ENCODE measurements around the gene TALDO1.
"Not testable (repeated sequence)": the region's sequence is repeated elsewhere in the genome, so short reads cannot be mapped to it uniquely, and the experiment has no call there.

TALDO1 gene

DNA sequence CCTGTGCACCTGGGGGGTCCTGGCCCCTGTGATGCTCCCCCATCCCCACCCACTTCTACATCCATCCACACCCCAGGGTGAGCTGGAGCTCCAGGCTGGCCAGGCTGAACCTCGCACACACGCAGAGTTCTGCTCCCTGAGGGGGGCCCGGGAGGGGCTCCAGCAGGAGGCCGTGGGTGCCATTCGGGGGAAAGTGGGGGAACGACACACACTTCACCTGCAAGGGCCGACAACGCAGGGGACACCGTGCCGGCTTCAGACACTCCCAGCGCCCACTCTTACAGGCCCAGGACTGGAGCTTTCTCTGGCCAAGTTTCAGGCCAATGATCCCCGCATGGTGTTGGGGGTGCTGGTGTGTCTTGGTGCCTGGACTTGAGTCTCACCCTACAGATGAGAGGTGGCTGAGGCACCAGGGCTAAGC, 20.0 kb upstream of the TALDO1 start:
- H3K4me3 ChIP-seq (ENCODE audit: low read depth, low read length) = no peak overlapping the region
- TF ChIP-seq CTCF (IDR thresholded peaks at IDR 0.05; ENCODE audit: low read depth, low read length, missing control alignments) = no peak
- no peak for DNase-seq (ENCODE audit: low read depth)
- in situ Hi-C loops (cut with HindIII; ENCODE audit: low sequenced_read_pairs) = no loop called here

- no peak overlapping the region for H3K4me3 ChIP-seq (ENCODE audit: low read depth, low read length)
- in situ Hi-C loops (cut with HindIII; ENCODE audit: low sequenced_read_pairs) = no loop called here
- peak; percentile 66 for DNase-seq (ENCODE audit: low read depth)
- TF ChIP-seq CTCF (IDR thresholded peaks at IDR 0.05; ENCODE audit: low read depth, low read length, missing control alignments) = peak; percentile 98
Observed at GRCh38 chr11:727859-728748, 19.2 kb upstream of the TALDO1 start.

- TF ChIP-seq CTCF (IDR thresholded peaks at IDR 0.05; ENCODE audit: low read depth, low read length, missing control alignments) = no peak
- DNase-seq (ENCODE audit: low read depth) = no peak
- in situ Hi-C loops (cut with HindIII; ENCODE audit: low sequenced_read_pairs) = no loop called here
- no peak overlapping the region for H3K4me3 ChIP-seq (ENCODE audit: low read depth, low read length)
Observed at GRCh38 chr11:728901-729491, 18.3 kb upstream of the TALDO1 start.

DNA sequence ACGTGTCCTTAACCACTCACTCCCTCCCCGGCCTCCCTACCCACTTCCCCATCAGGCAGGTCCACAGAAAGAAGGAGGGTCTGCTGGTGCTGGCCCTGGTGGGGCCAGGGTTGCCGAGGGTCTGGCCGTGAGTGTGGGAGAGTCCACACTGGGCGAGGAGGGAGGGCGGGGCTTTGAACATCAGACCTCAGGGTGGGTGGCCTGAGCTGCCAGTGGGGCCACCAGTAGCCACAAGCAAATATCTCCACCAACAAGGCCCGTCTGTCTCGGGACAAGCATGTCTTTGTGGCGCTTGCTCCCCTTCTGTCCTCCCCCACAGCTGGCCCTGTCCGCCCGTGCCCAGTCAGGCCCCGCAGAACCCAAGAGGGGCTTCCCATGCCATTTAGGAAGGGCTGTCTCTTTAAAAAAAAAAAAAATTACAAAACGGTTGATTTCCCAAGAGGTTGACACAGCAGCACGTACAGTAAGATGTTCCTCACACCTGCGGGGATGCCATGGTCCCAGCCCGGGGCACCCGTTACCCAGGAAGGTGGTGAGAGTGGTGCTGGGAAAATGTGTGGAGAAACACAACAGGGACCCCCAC, 17.7 kb upstream of the TALDO1 start:
- no peak for TF ChIP-seq CTCF (IDR thresholded peaks at IDR 0.05; ENCODE audit: low read depth, low read length, missing control alignments)
- in situ Hi-C loops (cut with HindIII; ENCODE audit: low sequenced_read_pairs) = no loop called here
- no peak for DNase-seq (ENCODE audit: low read depth)
- H3K4me3 ChIP-seq (ENCODE audit: low read depth, low read length) = no peak overlapping the region

DNA sequence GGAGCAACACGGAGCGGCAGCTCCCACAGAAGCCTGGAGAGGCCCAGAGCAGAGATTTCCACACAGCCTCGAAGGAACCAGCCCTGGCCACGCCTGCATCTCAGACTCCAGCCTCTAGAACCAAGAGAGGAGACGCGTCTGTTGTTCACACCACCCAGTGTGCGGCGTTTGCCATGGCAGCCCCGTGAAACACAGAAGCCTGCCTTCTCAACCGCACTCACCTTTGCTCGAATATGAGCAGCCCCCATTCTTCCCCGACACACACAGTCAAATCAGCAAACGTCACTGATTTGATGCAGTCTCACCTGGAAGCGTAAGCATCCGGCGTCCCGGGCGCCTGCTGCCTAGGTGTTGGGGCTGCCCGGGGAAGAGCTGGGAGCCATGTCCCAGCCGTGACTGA, 14.2 kb upstream of the TALDO1 start:
- no peak for TF ChIP-seq CTCF (IDR thresholded peaks at IDR 0.05; ENCODE audit: low read depth, low read length, missing control alignments)
- in situ Hi-C loops (cut with HindIII; ENCODE audit: low sequenced_read_pairs) = no loop called here
- H3K4me3 ChIP-seq (ENCODE audit: low read depth, low read length) = no peak overlapping the region
- no peak for DNase-seq (ENCODE audit: low read depth)

DNA sequence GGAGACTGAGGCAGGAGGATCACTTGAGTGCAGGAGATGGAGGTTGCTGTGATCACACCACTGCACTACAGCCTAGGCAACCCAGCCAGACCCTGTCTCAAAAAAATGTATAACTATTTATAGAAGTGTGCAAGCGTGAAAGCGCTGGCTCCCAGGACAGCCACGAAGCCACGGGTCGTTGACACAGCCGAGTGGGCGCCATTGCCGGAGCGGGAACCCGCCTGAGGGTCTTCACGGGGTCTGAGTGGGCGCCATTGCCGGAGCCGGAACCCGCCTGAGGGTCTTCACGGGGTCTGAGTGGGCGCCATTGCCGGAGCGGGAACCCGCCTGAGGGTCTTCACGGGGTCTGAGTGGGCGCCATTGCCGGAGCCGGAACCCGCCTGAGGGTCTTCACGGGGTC, 12.7 kb upstream of the TALDO1 start:
- in situ Hi-C loops (cut with HindIII; ENCODE audit: low sequenced_read_pairs); H3K4me3 ChIP-seq (ENCODE audit: low read depth, low read length); DNase-seq (ENCODE audit: low read depth): not testable (repeated sequence)

DNA sequence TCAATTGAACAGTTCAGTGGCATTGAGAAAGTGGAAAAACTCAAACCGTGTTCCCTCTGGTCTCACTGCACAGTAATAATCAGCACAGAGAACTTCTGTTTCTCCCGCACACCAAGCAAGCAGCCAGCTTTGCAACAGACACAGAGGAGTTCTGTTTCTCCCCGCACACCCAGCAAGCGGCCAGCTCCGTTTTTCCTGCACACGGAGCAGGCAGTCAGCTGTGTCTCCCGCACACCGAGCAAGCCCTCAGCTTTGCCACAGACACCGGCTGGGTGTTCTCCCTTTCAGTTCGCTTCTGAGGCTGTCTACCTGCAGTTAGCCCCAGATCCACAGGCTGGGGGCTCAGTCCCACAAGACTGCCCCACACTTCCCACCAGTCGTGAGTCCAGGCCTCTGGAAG, 9.9 kb upstream of the TALDO1 start:
- no peak for DNase-seq (ENCODE audit: low read depth)
- no peak overlapping the region for H3K4me3 ChIP-seq (ENCODE audit: low read depth, low read length)
- in situ Hi-C loops (cut with HindIII; ENCODE audit: low sequenced_read_pairs) = no loop called here

GRCh38 chr11:737899-738298, 9.4 kb upstream of the TALDO1 start:
- H3K4me3 ChIP-seq (ENCODE audit: low read depth, low read length); DNase-seq (ENCODE audit: low read depth); in situ Hi-C loops (cut with HindIII; ENCODE audit: low sequenced_read_pairs): not testable (repeated sequence)

More for the DNA sequence above, 9.9 kb upstream of the TALDO1 start:
- TF ChIP-seq CTCF (IDR thresholded peaks at IDR 0.05; ENCODE audit: low read depth, low read length, missing control alignments) = no peak

Measured in astrocyte of the cerebellum (primary cell).